HepG2 (cell line): ENCODE results near the gene PLB1. TPM values are rescaled to one million over a fixed set of nuclear protein-coding genes. Genes with fewer than 3 reads are reported as not detected.
A peak's percentile ranks its signal among the peaks of the same experiment; 100 is the strongest.

Experiments used
- AGO2 ChIP-seq: fragments of 200-400 bp; formaldehyde crosslinking; optimal IDR thresholded peaks from 2 replicates; pipeline ENCODE3; 2017; ENCODE audit warnings: mild to moderate bottlenecking, low read depth, low read length, moderate library complexity
- BORCS8-MEF2B ChIP-seq: sonication (generic); formaldehyde crosslinking; IDR thresholded peaks from 2 replicates; pipeline ENCODE4 v1.8.0; 2022; ENCODE audit warnings: mild to moderate bottlenecking, missing genetic modification reagents
- HCFC1 ChIP-seq: fragments of 150-350 bp; IDR thresholded peaks from 2 replicates; pipeline ENCODE4 v1.6.1; 2014; ENCODE audit warnings: low read depth, low read length
- HHEX ChIP-seq: IDR thresholded peaks from 2 replicates; pipeline ENCODE4 v1.6.1; 2016; ENCODE audit warnings: control low read depth
- HMGXB4 ChIP-seq, 2 experiments: sonication (generic) in 1 of 2; formaldehyde crosslinking in 1 of 2; IDR thresholded peaks; 2 replicates each; pipeline versions ENCODE4 v1.4.0 to v1.6.1; 2018 to 2020; ENCODE audit warnings: missing genetic modification reagents in 2 of 2, borderline replicate concordance in 1 of 2, low read depth in 1 of 2, mild to moderate bottlenecking in 1 of 2, missing biosample characterization in 1 of 2
- MXD3 ChIP-seq: IDR thresholded peaks from 2 replicates; pipeline ENCODE4 v1.6.1; 2016; ENCODE audit warnings: mild to moderate bottlenecking, missing biosample characterization, missing genetic modification reagents
- MXD4 ChIP-seq: IDR thresholded peaks from 2 replicates; pipeline ENCODE4 v1.6.1; 2016; ENCODE audit warnings: mild to moderate bottlenecking, missing biosample characterization, missing genetic modification reagents
- NR0B2 ChIP-seq: sonication (generic); formaldehyde crosslinking; IDR thresholded peaks from 2 replicates; pipeline ENCODE4 v1.4.0; 2020; ENCODE audit warnings: mild to moderate bottlenecking, missing genetic modification reagents
- NRL ChIP-seq: sonication (generic); formaldehyde crosslinking; IDR thresholded peaks from 2 replicates; pipeline ENCODE4 v1.5.0; 2020; ENCODE audit warnings: missing genetic modification reagents, mild to moderate bottlenecking, moderate library complexity, borderline replicate concordance
- PRDM10 ChIP-seq: sonication (generic); formaldehyde crosslinking; IDR thresholded peaks from 2 replicates; pipeline ENCODE4 v1.4.0; 2020; ENCODE audit warnings: low read depth, missing genetic modification reagents
- XBP1 ChIP-seq: sonication (generic); formaldehyde crosslinking; IDR thresholded peaks from 2 replicates; pipeline ENCODE4 v1.5.0; 2020; ENCODE audit warnings: missing genetic modification reagents
- ZBTB20 ChIP-seq: sonication (generic); formaldehyde crosslinking; IDR thresholded peaks from 2 replicates; pipeline ENCODE4 v1.8.1; 2023; ENCODE audit warnings: missing genetic modification reagents, low read depth, mild to moderate bottlenecking, borderline replicate concordance
- ZBTB33 ChIP-seq: sonication (generic); formaldehyde crosslinking; IDR thresholded peaks from 2 replicates; pipeline ENCODE4 v1.4.0; 2020; ENCODE audit warnings: missing genetic modification reagents
- ZNF20 ChIP-seq: sonication (generic); formaldehyde crosslinking; IDR thresholded peaks from 2 replicates; pipeline ENCODE4 v1.4.0; 2020; ENCODE audit warnings: mild to moderate bottlenecking, moderate library complexity, missing genetic modification reagents
- ZNF354B ChIP-seq: sonication (generic); formaldehyde crosslinking; IDR thresholded peaks from 2 replicates; pipeline ENCODE4 v1.8.0; 2022; ENCODE audit warnings: mild to moderate bottlenecking, missing genetic modification reagents
- ZNF710 ChIP-seq: sonication (generic); formaldehyde crosslinking; IDR thresholded peaks from 2 replicates; pipeline ENCODE4 v1.5.0; 2020; ENCODE audit warnings: mild to moderate bottlenecking, missing genetic modification reagents, borderline replicate concordance
- ZNF891 ChIP-seq: sonication (generic); formaldehyde crosslinking; IDR thresholded peaks from 2 replicates; pipeline ENCODE4 v1.5.0; 2020; ENCODE audit warnings: mild to moderate bottlenecking, missing genetic modification reagents
- polyA plus RNA-seq, 8 experiments: library from polyadenylated mRNA; depleted of rRNA in 3 of 8; stranded (reverse) in 7 of 8; unstranded in 1 of 8; fragments of >200 nt; fragmentation: Illumina TruSeq in 4 of 8; extraction: Trizol in 4 of 8; gene quantifications; 2 replicates each; pipeline versions ENCODE4 v1.2.1 to v1.2.3, GENCODE V29; 2011 to 2016; ENCODE audit warnings: low read depth in 4 of 8, missing spikeins in 1 of 8, mixed read lengths in 1 of 8; ENCODE audit not compliant: insufficient read depth in 1 of 8
- total RNA-seq, 5 experiments: library from RNA; depleted of rRNA; stranded (reverse); fragments of >200 nt; fragmentation: Illumina TruSeq; extraction: Trizol; gene quantifications; 2 replicates each; pipeline ENCODE4 v1.2.3, GENCODE V29; 2016; ENCODE audit warnings: low read depth in 1 of 5

The PLB1 gene
- total and polyA plus RNA-seq, 2 of the 13 experiments (the other 11 are each of a cell fraction or from before 2014, with no cell fraction given), result 0.20 to 1.8 TPM

GRCh38 chr2:28566521-28567041 lies 70.7 kb downstream of the PLB1 start (continued):
- TF ChIP-seq ZNF710 (CRISPR knock-in tag) (no peak), ZNF20 (CRISPR knock-in tag) (no peak), HMGXB4 (CRISPR knock-in tag; IDR thresholded peaks at IDR 0.05; ENCODE audit: borderline replicate concordance in 1 of 2, low read depth in 1 of 2) (peak; percentile 95 to 96), BORCS8-MEF2B (CRISPR knock-in tag) (peak; percentile 39; the same call in 1 of the 2 replicates), HCFC1 (no peak), MXD3 (CRISPR knock-in tag) (0 out of 2 replicates have a peak, but pooled peaks have one; percentile 62), ZBTB20 (CRISPR knock-in tag) (no peak), HHEX (CRISPR knock-in tag) (no peak), NR0B2 (no peak), XBP1 (CRISPR knock-in tag) (no peak), ZNF891 (CRISPR knock-in tag) (peak; percentile 71), NRL (CRISPR knock-in tag) (peak; percentile 68; the same call in 1 of the 2 replicates), MXD4 (0 out of 2 replicates have a peak, but pooled peaks have one; percentile 32), ZBTB33 (peak; percentile 30; the same call in 1 of the 2 replicates), ZNF354B (CRISPR knock-in tag) (no peak), PRDM10 (peak; percentile 59; the same call in 1 of the 2 replicates), AGO2 (no peak)
